WTC11 (cell line): Measurements from ENCODE around the gene ZNG1C. TPM values are rescaled to one million over a fixed set of nuclear protein-coding genes. Genes with fewer than 3 reads are reported as not detected.

ENCODE experiments used
- total RNA-seq: library from RNA; stranded (reverse); gene quantifications from 3 replicates; pipeline ENCODE4 v1.2.3, GENCODE V29; 2021

The ZNG1C gene
- total RNA-seq, 1 experiment from 2014 or later = 22.2 TPM

Other genes starting within 250 kb of the ZNG1C start
- not detected in 3 replicates for gene FOXD4L3, start 60.9 kb downstream of the ZNG1C start, total RNA-seq
- gene PGM5, start 114.6 kb downstream of the ZNG1C start, total RNA-seq = 0.11 to 0.16 TPM (median 0.13 TPM) in 3 replicates